NCI-H748 treated with DMSO at 0.1 percent for 48 hours (cell line): ENCODE data around the gene PTPRN2.

Experiments used
- DNase-seq: peaks from one replicate; lab custom pipeline; 2025; lab: John Stamatoyannopoulos, UW

PTPRN2 gene

DNA sequence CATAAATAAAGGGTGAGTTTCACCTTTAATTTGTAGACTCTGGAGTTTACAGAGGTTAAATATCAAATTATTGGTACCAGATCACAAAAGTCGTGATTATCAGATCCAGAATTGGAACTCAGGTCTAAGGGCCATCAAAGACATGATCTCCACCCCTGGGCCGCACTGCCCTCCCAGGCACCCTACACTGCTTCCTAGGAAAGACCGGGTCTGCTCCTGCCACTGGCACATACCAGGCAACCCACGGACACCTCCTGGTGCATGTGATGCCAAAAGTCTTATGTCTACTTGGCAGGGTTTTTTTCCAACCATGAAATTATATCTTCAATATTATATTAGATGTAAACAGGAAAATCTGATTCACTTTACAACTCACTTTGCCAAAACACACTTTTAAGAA, 452.8 kb downstream of the PTPRN2 start:
- DNase-seq, result no peak

DNA sequence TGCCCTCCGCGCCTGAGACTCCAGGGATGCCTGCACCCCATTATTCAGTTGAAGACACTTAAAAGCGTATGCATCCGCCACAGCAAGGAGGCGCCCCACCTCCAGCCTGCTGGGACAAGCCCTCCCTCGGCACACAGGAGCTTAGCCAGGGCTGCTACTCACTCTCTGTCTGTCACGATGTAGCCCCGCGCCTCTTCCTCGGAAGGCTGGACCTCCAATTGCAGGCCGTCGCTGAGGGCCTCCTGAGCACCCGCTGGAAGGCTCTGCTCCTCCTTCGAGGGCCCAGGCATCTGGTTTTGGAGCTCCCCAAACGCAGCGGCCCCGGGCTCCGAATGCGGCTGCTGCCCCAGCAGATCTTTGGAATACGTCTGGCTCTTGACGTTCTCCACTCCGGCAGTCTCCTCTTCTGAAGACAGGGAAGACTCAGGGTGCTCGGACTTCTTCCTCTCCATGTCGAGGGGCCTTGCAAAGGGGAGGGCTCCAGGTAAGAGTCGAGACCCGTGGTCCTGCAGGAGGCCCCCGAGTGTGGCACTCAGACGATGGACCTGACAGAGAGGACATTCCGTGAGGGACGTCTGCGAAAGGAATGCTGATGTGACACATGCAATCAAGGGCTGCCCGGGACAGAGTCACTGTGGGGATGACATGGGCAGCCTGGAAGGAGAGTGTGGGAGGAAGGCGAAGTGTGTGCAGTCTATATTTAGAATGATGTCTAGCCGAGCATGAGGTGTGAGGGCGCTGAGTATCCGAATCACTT, 453.9 kb downstream of the PTPRN2 start:
- no peak for DNase-seq

DNA sequence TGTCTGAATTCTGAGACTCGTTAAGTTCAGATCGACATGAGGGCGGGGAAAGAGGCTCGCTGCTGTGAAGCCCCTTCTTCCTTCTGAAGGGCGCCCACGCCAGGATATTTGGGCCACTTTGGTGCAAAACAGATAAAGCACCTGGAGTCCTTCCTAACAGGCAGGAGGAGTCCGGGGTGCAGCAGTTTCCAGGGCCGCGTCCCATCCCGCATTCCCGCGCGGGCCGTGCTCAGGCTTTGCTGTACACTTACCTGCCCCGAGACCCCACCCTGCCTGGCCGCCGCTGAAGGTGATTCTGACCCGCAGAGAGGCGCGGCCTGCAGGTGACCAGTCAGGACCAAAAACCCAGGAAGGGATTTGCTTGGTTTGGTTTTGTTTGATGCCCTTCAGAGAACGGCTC, 454.6 kb downstream of the PTPRN2 start:
- no peak for DNase-seq

DNA sequence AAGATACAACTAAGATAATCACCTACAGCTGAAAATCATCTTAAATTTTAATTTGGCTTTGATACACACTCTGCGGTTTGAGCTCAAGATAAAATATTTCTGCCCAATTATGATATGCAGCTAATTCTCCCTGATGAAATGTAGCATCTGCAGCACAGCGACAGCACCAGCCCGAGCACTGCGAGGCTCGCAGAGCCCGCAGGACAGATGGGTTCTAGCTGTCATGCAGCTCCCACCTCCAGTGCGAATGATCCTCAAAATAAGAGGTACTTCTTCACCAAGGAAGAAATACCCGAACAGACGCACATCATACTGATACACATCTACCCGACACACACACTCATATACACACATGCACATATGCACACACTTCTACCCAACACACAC, 457.6 kb downstream of the PTPRN2 start:
- DNase-seq, result no peak

DNA sequence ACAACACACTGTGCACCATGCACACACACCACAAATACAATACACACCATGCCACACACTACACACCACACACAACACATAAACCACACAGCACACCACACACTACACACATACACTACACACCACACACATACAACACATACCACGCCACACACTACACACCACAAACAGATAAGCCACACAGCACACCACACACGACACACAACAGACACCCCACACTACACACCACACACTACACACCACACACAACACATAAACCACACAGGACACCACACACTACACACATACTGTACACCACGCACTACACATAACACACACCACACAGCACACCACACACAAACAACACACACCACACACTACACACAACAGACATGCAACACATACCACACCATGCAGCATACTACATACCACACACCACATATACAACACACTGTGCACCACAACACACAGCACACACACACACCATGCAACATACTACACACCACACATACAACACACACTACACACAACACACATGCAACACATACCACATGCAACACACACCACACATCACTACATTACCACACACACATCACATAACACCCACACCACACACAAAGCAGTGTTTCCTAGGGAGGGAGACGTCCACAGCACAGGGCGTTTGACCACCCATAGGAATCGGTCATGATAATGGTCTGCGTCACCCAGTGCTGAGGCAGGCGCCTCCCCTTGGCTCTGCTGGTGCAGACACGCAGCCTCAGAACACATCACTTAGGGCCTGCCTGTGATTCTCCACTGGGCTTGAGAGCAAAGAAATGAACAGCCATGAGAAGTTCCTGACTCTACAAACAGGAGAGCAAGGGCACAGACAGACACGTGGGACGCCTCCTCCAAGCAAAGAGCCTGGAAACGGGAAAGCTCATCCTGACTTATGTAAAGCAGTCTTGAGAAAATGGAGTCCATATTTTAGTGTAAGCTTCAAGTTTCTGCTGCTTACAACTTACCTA, 458.3 kb downstream of the PTPRN2 start:
- no peak for DNase-seq

DNA sequence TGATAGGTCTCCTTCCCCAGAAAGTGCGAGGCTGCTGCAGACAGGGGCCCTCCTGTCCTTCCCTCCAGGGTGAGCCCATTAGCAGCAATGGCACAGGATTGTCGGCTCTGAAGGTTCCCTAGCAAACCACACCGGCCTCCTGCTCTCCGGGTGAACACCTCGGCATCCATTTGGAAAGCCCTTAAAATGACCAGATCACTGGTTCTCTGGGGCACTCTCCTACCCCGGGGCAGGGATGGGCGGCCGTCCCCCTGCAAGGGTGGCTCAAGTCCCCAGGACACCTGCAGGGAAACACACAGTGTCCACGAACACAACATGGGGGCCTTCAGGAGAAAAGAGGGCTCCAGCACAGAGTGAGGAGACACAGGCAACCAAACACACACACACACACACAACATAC, 459.1 kb downstream of the PTPRN2 start:
- no peak for DNase-seq

DNA sequence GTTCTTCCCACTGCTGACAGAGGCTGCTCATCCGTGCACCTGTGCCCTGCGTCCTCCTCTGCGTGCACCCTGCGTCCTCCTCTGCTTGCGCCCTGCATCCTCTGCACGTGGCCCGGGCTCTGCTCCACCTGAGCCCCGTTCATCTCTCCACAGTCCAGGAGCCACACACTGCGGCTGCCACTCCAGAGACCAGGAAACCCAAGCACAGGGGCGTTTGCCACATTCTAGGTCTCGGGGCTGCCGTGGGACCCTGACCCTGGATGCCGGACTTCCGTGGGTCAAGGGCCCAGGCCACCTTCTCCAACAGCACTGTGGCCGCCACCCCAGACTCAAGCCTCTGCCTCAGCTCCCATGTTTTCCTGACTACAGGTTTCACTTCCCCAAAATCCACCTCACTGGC, 460.4 kb downstream of the PTPRN2 start:
- DNase-seq, result no peak

DNA sequence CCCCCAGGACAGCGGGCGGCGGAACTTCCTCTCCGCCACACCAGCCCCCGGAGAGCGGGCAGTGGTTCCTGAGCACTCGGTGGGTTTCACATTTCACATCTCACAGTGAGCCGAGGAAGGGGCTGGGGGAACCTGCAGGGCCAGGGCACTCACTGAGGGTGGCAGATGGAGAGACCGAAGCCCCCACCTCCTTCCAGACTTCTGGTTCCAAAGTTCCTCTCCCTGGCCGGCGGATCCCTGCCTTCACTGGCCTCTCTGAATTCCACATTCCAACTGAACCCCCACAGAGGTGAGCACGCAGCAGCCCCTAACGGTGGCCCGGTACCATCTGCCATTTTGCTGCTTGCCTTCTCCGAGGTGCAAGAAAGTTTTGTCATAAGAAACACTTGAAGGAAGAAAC, 461.0 kb downstream of the PTPRN2 start:
- no peak for DNase-seq

DNA sequence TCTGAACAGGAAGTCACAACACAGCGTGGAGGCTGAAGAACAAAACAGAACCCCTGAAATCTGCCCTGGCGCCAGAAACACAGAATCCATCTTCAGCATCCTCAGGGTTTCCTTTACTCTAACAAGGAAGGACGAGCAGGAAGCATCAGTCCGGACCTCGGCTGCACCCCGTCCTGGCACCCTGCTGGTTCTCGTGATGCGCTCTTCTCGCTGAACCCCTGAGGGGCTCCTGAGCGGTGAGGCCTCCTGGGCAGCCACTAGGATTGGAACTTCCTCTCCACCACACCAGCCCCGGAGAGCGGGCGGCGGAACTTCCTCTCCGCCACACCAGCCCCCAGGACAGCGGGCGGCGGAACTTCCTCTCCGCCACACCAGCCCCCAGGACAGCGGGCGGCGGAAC, 461.9 kb downstream of the PTPRN2 start:
- DNase-seq, result no peak

DNA sequence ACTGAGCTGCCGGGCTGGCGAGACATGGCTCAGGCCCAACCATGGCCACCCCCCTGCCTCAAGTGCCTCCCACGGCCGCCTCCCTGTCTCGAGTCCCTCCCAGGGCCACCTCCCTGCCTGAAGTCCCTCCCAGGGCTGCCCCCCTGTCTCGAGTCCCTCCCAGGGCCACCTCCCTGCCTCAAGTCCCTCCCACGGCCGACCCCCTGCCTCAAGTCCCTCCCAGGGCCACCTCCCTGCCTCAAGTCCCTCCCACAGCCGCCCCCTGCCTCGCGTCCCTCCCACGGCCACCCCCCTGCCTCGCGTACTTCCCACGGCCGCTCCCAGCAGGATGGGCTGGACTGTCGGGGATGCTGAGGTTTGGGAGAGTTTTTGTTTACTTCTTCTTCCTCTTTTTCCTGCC, 462.5 kb downstream of the PTPRN2 start:
- DNase-seq, result no peak

DNA sequence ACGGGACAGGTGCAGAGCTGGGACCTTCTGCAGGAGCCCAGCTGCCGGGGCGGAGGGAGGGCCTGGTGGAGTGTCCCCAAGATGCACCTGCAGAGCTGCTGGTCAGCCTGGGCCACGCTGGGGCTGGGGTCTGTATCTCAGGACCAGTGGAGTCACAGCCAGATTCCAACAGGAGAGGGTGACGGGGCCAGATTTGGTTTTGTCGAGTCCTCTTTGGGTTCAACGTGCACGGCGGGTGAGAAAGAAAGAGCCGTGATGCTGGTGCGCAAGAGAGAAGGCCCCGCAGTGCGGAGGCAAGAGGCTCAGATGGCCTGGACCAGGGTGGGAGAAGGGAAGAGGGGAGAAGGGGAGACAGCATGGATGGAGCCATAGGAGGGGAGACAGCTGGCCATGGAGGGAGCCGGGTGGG, 462.9 kb downstream of the PTPRN2 start:
- no peak for DNase-seq

DNA sequence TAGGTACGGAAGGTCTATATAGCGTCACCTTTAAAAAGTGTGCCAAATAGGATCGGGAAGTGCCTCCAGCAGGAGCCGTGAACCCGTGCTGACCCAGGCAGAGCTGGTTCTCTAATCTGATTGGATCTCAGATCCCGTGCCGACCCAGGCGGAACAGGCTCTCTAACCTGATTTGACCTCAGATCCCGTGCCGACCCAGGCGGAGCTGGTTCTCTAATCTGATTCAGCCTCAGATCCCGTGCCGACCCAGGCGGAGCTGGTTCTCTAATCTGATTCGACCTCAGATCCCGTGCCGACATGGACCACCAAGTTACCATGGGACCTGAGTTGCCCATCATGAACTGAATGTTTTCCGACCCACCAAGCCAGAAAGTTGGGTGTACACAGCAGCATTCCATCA, 463.9 kb downstream of the PTPRN2 start:
- no peak for DNase-seq

DNA sequence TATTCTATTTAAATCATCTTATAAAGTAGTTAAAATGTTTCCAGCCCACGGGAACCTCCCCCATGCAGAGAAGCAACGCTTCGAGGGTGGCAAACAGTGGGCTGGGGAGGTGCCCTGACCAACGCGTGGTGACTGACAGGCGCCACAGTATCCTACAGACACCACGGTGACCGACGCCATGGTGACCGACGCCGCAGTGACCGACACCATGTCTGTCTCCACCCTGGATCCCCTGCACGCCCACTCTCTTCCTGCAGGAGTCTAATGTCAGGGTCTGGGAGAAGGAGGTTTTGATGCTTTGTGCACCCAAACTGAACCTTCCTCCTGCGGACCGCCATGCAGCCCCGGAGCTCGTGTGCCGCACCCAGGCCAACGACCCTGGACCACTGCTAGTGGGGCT, 464.4 kb downstream of the PTPRN2 start:
- DNase-seq, result no peak

DNA sequence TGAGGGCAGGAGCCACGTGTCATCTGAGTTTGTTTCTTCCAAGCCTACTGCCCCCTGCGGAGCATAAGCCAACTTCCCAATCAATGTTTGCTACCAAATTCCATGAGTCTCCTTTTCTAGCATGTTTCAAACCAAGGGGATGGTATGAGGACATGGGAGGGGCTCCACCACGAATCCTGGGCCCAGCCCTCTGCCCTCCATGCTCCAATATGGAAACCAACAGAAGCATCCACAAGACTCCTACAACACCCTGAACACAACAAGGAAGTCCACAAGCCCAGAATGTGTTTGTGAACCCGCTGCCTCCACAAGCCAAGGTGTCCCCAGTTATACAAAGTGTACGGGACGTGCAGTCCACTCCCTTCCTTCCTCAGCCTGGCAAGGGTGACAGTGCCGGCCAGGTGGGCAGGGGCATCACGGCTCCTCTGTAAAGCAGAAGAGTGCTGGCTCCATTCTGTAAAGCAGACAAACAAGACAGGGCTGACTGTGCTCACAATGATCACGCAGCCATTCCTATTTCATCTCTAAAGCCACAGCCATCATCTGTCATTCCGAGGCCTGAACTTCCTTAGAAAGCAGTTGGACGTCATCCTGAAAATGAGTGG, 466.1 kb downstream of the PTPRN2 start:
- DNase-seq, result no peak

DNA sequence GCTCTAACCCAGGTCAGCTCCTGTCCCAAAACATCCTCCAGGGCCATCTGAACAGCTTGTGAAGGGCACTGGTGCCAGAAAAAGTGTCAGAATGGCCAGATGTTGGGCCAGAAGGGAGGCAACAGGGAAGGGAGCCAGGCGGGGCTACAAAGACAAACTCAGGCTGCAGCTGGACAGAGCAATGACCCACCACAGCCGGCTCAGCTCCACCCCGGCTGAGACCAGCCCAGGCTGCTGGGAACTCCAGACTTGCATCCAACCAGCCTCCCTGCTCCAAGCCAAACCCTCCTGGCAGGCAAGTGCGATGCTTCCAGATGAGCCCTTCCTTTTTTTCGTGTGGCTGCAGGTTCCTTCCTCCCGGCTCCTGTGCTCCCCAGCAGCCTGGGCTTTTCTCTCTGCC, 466.9 kb downstream of the PTPRN2 start:
- DNase-seq, result no peak

DNA sequence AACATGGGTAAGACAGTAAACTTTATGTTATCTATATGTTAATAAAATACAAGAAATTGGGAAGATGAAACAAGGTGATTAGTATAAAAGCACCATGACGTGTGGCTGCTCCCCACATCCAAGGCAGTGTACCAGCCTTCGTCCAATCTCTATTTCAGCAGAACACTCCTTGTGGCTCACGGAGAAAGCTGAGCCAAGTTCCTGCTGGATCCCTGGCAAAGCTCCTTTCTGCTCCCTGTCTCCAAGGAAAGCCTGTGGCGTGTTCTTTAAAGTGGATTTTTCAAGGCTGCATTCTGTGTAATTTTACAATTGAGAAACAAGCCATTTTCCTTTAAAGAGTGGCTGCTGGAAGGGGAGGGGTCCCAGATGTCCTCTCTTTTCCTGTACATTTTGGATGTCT, 467.3 kb downstream of the PTPRN2 start:
- no peak for DNase-seq

DNA sequence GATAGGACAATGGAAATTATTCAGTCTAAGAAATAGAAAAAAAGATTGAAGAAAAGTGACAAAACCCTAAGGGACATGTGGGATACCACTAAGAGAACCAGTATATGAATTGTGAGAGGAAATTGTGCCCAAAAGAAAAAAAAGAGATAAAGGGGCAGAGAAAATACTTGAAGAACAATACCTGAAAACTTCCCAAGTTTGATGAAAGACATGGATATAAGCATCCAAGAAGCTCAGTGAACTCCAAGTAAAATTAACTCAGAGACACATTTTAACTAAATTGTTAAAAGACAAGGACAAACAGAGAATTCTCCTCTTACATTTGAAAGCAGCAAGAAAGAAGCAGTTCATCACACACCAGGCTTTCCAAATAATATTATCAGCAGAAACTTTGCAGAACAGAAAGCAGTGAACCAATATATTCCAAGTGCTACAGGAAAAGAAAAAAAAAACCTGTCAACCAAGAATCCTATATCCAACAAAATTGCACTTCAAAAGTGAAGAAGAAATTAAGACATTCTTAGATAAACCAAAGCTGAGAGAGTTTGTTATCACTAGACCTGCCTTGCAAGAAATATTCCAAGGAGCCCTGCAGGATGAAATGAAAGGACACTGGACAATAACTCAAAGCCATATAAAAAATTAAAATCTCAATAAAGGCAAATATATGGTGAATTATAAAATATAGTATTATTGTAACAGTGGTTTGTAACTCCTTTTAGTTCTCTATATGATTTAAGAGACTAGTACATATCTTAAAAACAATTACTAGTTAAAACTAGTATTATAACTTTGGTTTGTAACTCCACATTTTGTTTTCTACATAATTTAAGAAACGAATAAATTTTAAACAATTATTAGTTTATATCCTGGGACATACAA, 470.0 kb downstream of the PTPRN2 start:
- DNase-seq, result no peak

DNA sequence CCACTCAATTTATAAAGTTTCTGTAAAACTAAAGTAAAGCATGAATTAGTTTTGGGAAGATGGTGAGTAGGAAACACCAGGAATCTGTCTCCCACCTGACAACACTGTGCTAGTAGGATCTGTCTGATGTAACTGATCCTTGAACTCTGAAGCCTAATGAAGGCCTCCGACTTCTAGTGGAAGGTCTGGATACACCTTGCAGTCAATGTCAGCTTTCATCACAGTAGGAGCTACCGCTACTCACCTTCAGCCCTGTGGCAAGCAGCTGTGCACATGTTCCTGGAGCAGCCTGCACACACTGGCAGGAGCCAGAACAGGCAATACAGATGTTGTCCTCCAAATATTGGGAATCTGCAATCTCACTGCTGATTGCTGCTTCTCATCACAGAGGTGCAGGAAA, 471.4 kb downstream of the PTPRN2 start:
- no peak for DNase-seq

DNA sequence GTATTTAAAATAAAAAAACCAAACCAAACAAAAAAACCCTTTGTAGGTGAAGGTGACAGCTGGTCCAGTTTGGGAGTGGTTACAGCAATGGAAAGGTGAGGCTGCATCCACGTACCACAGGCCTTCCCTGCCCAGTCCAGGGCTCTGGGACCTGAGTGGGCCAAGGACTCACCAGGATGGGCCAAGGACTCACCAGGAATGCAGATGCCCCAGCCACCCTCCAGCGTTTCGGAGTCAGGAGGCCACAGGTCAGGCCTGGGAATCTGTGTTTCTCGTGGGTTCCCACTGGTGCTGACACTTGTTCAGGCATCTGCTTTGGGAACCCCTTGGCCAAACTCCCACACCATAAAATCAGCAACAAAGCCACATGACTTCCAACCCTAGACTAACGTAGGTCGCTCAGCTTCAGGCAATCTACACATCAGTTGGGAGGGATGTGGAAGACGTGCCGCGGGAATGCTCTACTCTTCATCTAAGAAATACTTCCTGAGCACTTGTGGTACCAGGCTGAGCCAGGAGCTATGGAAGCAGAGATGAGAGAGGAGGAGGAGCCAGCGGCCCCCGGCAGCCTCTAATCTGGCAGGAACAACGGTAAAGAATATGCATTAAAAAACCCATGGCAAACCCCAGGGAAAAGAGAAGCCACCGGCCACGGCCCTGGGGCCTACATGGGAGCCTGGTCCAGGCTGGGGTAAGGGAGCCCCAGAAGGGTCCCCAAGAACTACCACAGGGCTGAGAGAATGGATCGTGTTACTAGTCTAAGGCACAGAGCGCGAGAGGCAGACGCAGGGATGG, 473.4 kb downstream of the PTPRN2 start:
- no peak for DNase-seq

DNA sequence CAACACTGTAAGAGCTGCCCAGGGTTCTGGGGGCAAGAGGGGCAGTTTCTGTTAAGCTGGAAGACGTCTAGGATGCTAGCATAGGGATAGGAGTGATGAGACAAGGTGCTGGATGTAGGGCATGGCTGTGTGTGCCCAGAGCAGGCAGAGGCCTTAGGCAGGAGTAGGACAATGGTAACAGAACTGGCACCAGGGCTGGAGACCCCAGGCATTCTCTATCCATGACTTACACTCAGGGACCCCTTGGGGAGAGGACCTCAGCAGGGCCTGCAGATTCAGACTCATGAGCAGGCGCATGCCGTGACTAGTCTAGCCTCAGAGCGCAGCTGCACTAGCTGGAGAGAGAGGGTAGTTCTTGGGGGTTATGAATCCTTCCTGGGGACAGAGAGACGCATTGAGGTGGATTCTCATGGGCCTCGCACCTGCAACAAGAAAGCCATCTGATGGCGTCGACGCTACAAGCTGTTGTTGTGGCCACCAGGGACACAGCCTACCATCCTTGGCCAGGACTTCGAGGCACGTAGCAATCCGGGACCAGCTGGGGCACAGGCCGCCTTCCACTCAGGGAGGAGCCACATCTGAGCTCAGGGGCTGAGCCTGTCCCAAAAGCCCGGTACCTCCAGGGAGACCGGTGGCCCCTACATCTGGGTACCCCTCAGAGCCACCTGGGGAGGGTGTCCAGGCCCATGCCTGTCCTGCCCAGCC, 474.1 kb downstream of the PTPRN2 start:
- DNase-seq, result no peak
